Measurements from ENCODE around the gene ATP1B1.

DNA sequence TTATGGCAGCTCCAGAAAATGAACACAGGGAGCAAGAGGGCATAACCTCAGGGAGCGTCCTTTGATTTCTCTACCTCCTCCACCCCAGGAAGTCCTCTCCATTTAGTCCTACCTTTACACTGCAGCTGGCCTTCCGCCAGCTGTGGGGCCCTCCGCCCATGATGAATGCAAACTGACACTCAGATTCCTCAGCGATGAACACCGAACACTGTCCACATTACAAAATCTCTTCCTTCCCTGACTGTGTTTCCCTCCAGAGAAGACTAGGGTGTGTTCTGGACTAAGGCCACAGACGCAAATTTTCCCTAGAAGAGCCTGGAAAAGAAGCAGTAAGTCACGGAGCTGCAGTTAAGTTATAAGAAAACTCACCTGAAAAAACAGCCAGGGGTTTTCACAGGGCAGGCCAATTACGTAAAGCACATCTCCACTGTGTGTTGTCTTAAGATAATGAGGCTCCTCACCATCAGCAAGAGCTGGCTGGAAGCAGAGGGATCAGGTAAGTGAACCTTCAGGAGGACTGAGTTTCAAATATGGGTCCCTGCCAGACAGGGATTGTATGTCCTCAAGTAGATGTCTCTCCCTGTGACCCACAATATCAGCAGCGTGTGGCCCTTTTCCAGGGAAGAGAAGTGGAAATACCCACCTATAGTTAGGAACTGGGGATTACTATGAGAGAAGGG lies 46.3 kb upstream of the ATP1B1 start:
- TF ChIP-seq, protein P1, sequence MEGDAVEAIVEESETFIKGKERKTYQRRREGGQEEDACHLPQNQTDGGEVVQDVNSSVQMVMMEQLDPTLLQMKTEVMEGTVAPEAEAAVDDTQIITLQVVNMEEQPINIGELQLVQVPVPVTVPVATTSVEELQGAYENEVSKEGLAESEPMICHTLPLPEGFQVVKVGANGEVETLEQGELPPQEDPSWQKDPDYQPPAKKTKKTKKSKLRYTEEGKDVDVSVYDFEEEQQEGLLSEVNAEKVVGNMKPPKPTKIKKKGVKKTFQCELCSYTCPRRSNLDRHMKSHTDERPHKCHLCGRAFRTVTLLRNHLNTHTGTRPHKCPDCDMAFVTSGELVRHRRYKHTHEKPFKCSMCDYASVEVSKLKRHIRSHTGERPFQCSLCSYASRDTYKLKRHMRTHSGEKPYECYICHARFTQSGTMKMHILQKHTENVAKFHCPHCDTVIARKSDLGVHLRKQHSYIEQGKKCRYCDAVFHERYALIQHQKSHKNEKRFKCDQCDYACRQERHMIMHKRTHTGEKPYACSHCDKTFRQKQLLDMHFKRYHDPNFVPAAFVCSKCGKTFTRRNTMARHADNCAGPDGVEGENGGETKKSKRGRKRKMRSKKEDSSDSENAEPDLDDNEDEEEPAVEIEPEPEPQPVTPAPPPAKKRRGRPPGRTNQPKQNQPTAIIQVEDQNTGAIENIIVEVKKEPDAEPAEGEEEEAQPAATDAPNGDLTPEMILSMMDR (IDR thresholded peaks at IDR 0.05; ENCODE audit: insufficient read depth, low read length, poor library complexity, severe bottlenecking), result no peak
- TF ChIP-seq EZH2phosphoT487 (conservative IDR thresholded peaks at IDR 0.05; ENCODE audit: low read length), result no peak

All from SU-DHL-6 (cell line).